ENCODE results near the gene PLEKHJ1. TPM values are rescaled to one million over a fixed set of nuclear protein-coding genes. Genes with fewer than 3 reads are reported as not detected.

Gene PLEKHJ1
- total RNA-seq, 2 donors from 2014 or later = 47.5 to 89.0 TPM

DNA sequence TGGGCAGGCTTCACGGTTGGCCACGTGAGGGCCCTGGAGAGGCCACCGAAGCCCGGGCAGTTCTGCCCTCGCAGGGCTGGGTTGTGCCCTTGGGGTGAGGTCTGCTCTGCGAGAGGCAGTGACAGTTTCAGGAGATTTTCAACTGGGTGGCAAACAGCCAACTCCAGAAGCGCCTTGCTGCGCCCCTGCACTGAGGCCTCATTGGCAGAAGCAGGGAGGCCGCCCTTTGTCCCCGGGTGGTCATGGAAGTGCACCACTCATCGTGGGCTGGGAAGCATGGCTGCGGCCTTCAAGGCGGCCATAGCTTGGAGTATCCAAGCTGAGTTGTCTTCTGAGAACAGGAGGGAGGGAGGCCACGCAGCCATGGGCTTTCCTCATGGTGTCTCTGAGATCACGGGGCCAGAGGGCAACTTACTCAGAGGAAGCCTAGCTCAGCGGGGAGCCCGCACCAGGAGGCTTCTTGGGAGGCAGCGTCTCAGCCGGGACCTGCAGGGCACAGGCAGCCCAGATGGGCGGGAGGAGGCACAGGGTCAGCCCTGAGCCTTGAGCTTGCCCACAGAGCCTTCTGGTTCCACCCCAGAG, 14.8 kb downstream of the PLEKHJ1 start:
- Histone ChIP-seq H3K27me3 (no peaks in the 10 kb centered on the region), H3K4me1 (peaks cover 11% of the 10 kb centered on the region), H3K4me3 (no peak overlapping the region), H3K27ac (no peak overlapping the region), H3K36me3 (replicated peaks in 1 of 2; ENCODE audit: insufficient read depth in 1 of 2, low read depth in 2 of 2) (peaks cover 0 to 29% of the 10 kb centered on the region in 2 donors), H3K9me3 (no peaks in the 10 kb centered on the region)
- ATAC-seq = no peak
- DNase-seq = no peak
- 90 to 95% methylated on average over 8 to 20 of the region's 20 CpGs for WGBS, 2 donors
- intact Hi-C loops (cut with DNase I) = no loop called here
- no peak for TF ChIP-seq POLR2A (IDR thresholded peaks at IDR 0.05)
- TF ChIP-seq, protein P1, sequence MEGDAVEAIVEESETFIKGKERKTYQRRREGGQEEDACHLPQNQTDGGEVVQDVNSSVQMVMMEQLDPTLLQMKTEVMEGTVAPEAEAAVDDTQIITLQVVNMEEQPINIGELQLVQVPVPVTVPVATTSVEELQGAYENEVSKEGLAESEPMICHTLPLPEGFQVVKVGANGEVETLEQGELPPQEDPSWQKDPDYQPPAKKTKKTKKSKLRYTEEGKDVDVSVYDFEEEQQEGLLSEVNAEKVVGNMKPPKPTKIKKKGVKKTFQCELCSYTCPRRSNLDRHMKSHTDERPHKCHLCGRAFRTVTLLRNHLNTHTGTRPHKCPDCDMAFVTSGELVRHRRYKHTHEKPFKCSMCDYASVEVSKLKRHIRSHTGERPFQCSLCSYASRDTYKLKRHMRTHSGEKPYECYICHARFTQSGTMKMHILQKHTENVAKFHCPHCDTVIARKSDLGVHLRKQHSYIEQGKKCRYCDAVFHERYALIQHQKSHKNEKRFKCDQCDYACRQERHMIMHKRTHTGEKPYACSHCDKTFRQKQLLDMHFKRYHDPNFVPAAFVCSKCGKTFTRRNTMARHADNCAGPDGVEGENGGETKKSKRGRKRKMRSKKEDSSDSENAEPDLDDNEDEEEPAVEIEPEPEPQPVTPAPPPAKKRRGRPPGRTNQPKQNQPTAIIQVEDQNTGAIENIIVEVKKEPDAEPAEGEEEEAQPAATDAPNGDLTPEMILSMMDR (IDR thresholded peaks at IDR 0.05) = no peak

DNA sequence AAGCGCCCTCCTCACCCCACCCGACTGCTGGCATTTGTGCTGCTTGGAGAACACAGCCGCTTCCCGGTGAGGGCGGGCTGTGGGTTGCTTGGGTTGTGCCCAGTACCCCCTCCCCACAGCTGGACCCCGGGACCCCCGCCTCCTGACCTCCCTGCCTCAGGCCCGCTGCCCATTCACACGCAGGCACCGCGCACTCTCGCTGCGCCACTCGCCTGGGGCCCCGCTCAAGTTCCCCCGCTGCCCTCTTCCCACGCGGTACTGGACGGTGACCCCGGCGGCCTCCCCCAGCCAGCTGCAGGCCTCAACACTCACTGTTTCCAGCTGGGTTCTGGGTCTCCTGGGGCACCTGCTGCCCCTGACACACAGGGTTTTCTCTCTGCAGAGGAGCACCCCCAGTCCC, 16.4 kb downstream of the PLEKHJ1 start:
- intact Hi-C loops (cut with DNase I) = no loop called here

DNA sequence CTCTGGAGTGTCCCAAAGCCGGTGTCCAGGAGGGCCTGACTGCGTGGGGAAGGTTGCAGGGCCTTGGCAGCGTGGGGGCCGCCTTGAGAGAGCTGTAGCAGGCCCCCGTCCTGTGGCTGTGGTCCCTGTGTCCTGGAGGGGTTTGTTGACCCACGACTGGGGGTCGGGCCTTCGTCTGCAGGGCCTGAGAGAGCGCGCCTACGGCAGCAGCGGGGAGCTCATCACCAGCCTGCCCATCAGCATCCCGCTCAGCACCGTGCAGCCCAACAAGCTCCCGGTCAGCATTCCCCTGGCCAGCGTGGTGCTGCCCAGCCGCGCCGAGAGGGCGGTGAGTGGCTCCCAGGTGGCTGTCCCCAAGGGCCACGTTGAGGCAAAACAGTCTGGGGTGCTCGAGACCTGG, 18.5 kb downstream of the PLEKHJ1 start:
- Histone ChIP-seq H3K36me3 (replicated peaks in 1 of 2; ENCODE audit: insufficient read depth in 1 of 2, low read depth in 2 of 2) (peaks cover 0 to 30% of the 10 kb centered on the region in 2 donors), H3K9me3 (no peaks in the 10 kb centered on the region)
- DNase-seq = no peak

More for the DNA sequence above, 16.4 kb downstream of the PLEKHJ1 start:
- Histone ChIP-seq H3K27me3 (no peaks in the 10 kb centered on the region), H3K4me3 (no peak overlapping the region), H3K27ac (no peak overlapping the region), H3K36me3 (replicated peaks in 1 of 2; ENCODE audit: insufficient read depth in 1 of 2, low read depth in 2 of 2) (peaks cover 0 to 27% of the 10 kb centered on the region in 2 donors), H3K4me1 (peaks cover 3% of the 10 kb centered on the region), H3K9me3 (no peaks in the 10 kb centered on the region)
- TF ChIP-seq, protein P1 (IDR thresholded peaks at IDR 0.05) = no peak
- TF ChIP-seq POLR2A (IDR thresholded peaks at IDR 0.05) = no peak
- 95 to 96% methylated on average over 20 to 21 of the region's 21 CpGs for WGBS, 2 donors
- DNase-seq (no peak), ATAC-seq (no peak)

DNA sequence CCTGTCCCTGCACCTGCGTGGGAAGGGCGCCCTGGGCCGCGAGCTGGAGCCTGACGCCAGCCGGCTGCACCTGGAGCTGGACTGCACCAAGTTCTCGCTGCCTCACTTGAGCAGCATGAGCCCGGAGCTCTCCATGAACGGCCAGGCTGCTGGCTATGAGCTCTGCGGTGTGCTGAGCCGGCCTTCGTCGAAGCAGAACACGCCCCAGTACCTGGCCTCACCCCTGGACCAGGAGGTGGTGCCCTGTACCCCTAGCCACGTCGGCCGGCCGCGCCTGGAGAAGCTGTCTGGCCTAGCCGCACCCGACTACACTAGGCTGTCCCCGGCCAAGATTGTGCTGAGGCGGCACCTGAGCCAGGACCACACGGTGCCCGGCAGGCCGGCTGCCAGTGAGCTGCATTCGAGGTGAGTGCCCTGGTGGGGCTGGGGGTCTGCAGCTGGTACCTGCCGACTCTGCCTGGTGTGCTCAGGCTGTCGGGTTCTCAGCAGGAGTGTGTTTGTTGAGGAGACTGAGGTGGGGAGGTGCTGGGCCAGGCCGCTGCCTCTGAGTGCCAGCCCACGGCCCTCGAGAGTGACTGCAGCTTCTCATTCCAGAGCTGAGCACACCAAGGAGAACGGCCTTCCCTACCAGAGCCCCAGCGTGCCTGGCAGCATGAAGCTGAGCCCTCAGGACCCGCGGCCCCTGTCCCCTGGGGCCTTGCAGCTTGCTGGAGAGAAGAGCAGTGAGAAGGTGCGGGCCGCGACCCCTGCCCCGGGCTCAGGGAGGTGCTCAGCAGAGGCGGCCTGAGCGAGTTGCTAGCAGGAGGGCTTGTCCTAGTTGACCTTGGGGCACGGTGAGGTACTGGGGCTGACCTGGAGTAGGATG, 19.5 kb downstream of the PLEKHJ1 start:
- peaks cover 0 to 36% of the 10 kb centered on the region in 2 donors for H3K36me3 ChIP-seq (replicated peaks in 1 of 2; ENCODE audit: insufficient read depth in 1 of 2, low read depth in 2 of 2)
- 96% methylated on average over 42 of the region's 43 CpGs; no CpG with 5 or more reads in 1 of the 2 donors for WGBS, 2 donors
- H3K9me3 ChIP-seq = no peaks in the 10 kb centered on the region
- TF ChIP-seq, protein P1 (IDR thresholded peaks at IDR 0.05) = no peak
- no peak for TF ChIP-seq POLR2A (IDR thresholded peaks at IDR 0.05)
- ATAC-seq (no peak), DNase-seq (no peak)
- intact Hi-C loops (cut with DNase I) = no loop called here
- no peak overlapping the region for H3K4me3 ChIP-seq
- H3K27ac ChIP-seq = no peak overlapping the region
- no peaks in the 10 kb centered on the region for H3K4me1 ChIP-seq
- no peaks in the 10 kb centered on the region for H3K27me3 ChIP-seq

More for the DNA sequence above, 18.5 kb downstream of the PLEKHJ1 start:
- Histone ChIP-seq H3K27me3 (no peaks in the 10 kb centered on the region), H3K4me3 (no peak overlapping the region), H3K27ac (no peak overlapping the region), H3K4me1 (no peaks in the 10 kb centered on the region)
- TF ChIP-seq, protein P1 (IDR thresholded peaks at IDR 0.05) = no peak
- TF ChIP-seq POLR2A (IDR thresholded peaks at IDR 0.05) = no peak
- ATAC-seq = no peak
- WGBS, 2 donors = 98% methylated on average over 22 of the region's 22 CpGs; no CpG with 5 or more reads in 1 of the 2 donors
- intact Hi-C loops (cut with DNase I) = no loop called here
